ENCODE results near the gene DIMT1.

The DIMT1 gene

DNA sequence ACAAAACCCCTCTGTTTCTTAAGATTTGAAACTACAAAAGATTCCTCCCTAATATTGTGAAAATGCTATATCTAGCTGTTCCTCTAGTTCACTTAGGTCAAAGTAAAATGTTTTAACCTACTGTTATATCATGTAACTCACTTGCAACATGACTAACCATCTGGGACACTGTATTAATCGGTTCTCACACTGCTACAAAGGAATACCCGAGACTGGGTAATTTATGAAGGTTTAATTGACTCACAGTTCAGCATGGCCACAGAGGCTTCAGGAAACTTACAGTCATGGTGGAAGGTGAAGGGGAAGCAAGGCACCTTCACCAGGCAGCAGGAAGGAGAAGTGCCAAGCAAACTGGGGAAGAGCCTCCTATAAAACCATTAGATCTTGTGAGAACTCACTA, 34.7 kb downstream of the DIMT1 start:
- DNase-seq = no peak

DNA sequence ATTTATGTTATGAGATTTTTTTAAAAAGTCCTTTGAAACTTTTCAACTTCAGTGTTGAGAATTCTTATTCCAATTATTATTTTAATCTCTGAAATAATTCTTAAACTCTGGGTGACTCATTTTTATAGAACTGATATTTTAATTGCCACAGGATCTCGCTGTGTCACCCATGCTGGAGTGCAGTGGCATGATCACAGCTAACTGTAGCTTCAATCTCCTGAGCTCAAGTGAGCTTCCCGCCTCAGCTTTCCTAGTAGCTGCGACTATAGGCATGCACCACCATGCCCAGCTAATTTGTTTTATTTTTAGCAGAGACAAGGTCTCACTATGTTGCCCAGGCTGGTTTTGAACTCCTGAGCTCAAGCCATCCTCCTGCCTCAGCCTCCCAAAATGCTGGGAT, 41.0 kb downstream of the DIMT1 start:
- no peak for DNase-seq

- peak in 2 of 5 donors; percentile 19 to 48 for DNase-seq
Observed at GRCh38 chr5:62354028-62354874, 49.5 kb downstream of the DIMT1 start.

GRCh38 chr5:62348723-62349481, 54.8 kb downstream of the DIMT1 start:
- DNase-seq = no peak

DNA sequence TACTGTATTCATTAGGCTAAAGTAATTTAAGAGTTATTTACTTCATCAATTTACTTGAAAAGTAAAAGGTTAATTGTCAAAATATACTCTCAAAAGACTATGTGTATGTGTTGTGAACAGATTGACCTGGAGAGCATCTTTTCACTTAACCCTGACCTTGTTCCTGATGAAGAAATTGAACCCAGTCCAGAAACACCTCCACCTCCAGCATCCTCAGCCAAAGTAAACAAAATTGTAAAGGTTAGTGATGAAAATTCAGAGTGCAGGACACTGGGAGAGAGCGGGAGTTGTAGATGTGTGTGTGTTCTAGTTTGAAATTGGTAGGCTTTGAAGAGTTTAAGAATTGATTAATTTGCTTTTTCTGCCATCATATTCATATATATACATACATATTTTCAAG, 55.8 kb downstream of the DIMT1 start:
- no peak for DNase-seq

DNA sequence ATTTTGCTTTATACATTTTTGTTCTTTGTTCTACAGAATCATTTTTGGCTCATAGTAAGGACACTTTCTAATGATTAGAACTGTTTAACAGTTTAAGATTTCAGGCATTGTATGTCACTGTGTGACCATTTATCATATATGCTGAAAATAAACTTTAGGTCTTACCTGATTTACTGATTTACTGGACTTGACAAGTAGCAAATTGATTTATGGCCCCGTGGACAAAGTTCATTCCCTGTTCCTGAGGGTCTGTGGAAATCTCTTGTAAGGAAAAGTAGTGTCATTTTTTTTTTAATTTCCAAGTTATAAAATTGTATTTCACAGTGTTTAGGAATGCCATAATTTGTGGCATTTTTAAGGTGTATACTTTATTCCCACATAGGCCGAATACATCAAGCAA, 57.0 kb downstream of the DIMT1 start:
- DNase-seq = no peak

DNA sequence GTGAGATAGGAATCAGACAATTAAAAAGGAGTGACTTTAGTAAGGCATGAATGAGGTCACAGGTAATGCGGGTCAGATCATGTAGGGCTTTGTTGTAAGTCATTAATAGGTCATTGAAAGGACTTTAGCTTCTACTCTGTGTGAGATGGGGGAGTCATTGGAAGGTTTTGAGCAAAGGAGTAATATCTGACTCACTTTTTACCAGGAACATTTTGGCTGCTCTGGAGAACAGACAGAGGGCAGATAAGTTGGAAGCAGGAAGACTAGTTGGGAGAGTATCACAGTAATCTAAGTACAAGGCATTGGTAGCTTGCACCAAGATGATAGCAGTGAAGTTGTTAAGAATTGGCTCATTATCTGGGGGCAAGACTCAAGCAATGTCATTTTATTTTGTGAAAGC, 60.3 kb downstream of the DIMT1 start:
- DNase-seq = no peak

- DNase-seq = no peak
Observed at GRCh38 chr5:62342476-62342837, 61.2 kb downstream of the DIMT1 start.

GRCh38 chr5:62341783-62342475, 61.8 kb downstream of the DIMT1 start:
- DNase-seq = peak in 1 of 5 donors; percentile 34

DNA sequence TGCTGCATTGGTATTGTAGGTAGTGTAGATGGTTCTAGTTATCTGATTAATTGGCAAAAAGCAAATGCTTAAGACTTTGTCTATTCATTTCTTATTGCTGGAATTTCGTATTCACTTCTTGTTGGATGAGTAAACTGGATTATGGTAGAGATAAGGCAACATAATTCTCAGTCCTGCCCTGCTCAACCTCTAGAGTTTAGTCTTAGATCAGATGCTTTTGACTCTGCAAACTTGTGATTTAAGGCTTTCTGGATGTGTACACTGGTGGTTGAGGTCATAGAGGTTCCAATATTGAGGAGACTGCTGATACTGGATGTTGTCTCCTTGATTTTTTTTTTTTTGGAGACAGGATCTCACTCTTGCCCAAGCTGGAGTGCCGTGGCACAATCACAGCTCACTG, 62.7 kb downstream of the DIMT1 start:
- no peak for DNase-seq

- DNase-seq = no peak
Observed at GRCh38 chr5:62340392-62340791, 63.3 kb downstream of the DIMT1 start.
